DOHH2 (cell line): ENCODE measurements around the gene BZW1.

ENCODE experiments used
- H3F3A ChIP-seq: fragments of 200-600 bp; sonication (generic), shearing (Covaris generic); 2 replicates; pipeline ENCODE4 v1.6.0; 2016; ENCODE audit warnings: antibody characterized with exemption, mild to moderate bottlenecking; ENCODE audit not compliant: control insufficient read depth, insufficient read depth
- H3K27ac ChIP-seq: fragments of 200-600 bp; sonication (generic); 2 replicates; pipeline ENCODE4 v1.5.1; 2014; ENCODE audit warnings: low read depth, mild to moderate bottlenecking, low read length, moderate library complexity
- H3K27me3 ChIP-seq: fragments of 200-600 bp; sonication (generic); 2 replicates; pipeline ENCODE4 v1.6.1; 2014; ENCODE audit warnings: mild to moderate bottlenecking, low read length, mixed read lengths; ENCODE audit not compliant: control insufficient read depth
- H3K36me3 ChIP-seq: fragments of 200-600 bp; sonication (generic); 2 replicates; pipeline ENCODE4 v1.6.1; 2014; ENCODE audit warnings: mild to moderate bottlenecking, low read length, moderate library complexity, mixed read lengths; ENCODE audit not compliant: control insufficient read depth
- H3K4me1 ChIP-seq: fragments of 200-600 bp; sonication (generic); 2 replicates; pipeline ENCODE4 v1.6.1; 2014; ENCODE audit warnings: mild to moderate bottlenecking, low read length, mixed read lengths; ENCODE audit not compliant: control insufficient read depth
- H3K4me2 ChIP-seq: fragments of 200-600 bp; sonication (generic); 2 replicates; pipeline ENCODE4 v1.6.0; 2014; ENCODE audit warnings: mild to moderate bottlenecking, low read length, moderate library complexity
- H3K4me3 ChIP-seq: fragments of 200-600 bp; sonication (generic); 2 replicates; pipeline ENCODE4 v1.5.1; 2014; ENCODE audit warnings: mild to moderate bottlenecking, low read length, mixed read lengths
- H3K79me2 ChIP-seq: fragments of 200-600 bp; sonication (generic); 2 replicates; pipeline ENCODE4 v1.6.1; 2014; ENCODE audit warnings: mild to moderate bottlenecking, low read length, mixed read lengths; ENCODE audit not compliant: control insufficient read depth
- H3K9me2 ChIP-seq: fragments of 200-600 bp; sonication (generic); replicated peaks from 2 replicates; pipeline ENCODE4 v1.6.1; 2014; ENCODE audit warnings: mild to moderate bottlenecking, low read length, mixed read lengths; ENCODE audit not compliant: control insufficient read depth
- H3K9me3 ChIP-seq: fragments of 200-600 bp; sonication (generic); 2 replicates; pipeline ENCODE4 v1.6.1; 2014; ENCODE audit warnings: antibody characterized with exemption, low read length, mixed read lengths; ENCODE audit not compliant: control insufficient read depth, insufficient read depth
- H4K20me1 ChIP-seq: fragments of 200-600 bp; sonication (generic); 2 replicates; pipeline ENCODE4 v1.6.0; 2014; ENCODE audit warnings: low read depth, mild to moderate bottlenecking, antibody characterized with exemption, low read length, moderate library complexity; ENCODE audit not compliant: control insufficient read depth, insufficient read depth
- EZH2phosphoT487 ChIP-seq: fragments of 200-600 bp; sonication (generic); IDR thresholded peaks from 2 replicates; pipeline ENCODE4 v1.6.1; 2017; ENCODE audit warnings: borderline replicate concordance, mild to moderate bottlenecking, antibody characterized with exemption, low read length, moderate library complexity, mixed read lengths
- TF ChIP-seq, protein P1 (sequence below): fragments of 200-600 bp; sonication (generic); IDR thresholded peaks from one replicate; pipeline ENCODE4 v1.5.1; 2014; ENCODE audit warnings: antibody characterized with exemption, mild to moderate bottlenecking, low read depth, low read length; ENCODE audit not compliant: poor library complexity, severe bottlenecking

Gene BZW1

DNA sequence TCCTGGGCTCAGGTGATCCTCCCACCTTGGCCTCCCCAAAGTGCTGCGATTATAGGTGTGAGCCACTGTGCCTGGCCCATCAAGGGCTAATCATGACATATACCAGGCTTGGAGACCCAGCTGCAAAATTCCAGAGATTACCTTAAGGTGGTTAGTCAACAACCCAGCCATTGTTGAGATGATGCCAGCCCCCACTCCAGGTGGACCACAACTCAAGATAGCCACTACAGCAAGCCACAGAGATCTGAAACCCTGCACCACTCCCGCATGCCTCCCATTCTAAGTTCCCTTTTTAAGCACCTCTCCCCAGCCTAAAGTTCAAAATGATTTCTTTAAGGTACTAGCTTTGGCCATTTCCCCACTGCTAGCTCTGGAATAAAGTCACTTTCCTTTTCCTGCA is 57.3 kb downstream of the BZW1 start:
- peak overlapping the region; percentile 12 for H3K4me2 ChIP-seq
- H3F3A ChIP-seq = peaks cover 8% of the 10 kb centered on the region; the same call in 1 of the 2 replicates
- H4K20me1 ChIP-seq = no peaks in the 10 kb centered on the region
- TF ChIP-seq, protein P1, sequence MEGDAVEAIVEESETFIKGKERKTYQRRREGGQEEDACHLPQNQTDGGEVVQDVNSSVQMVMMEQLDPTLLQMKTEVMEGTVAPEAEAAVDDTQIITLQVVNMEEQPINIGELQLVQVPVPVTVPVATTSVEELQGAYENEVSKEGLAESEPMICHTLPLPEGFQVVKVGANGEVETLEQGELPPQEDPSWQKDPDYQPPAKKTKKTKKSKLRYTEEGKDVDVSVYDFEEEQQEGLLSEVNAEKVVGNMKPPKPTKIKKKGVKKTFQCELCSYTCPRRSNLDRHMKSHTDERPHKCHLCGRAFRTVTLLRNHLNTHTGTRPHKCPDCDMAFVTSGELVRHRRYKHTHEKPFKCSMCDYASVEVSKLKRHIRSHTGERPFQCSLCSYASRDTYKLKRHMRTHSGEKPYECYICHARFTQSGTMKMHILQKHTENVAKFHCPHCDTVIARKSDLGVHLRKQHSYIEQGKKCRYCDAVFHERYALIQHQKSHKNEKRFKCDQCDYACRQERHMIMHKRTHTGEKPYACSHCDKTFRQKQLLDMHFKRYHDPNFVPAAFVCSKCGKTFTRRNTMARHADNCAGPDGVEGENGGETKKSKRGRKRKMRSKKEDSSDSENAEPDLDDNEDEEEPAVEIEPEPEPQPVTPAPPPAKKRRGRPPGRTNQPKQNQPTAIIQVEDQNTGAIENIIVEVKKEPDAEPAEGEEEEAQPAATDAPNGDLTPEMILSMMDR = no peak
- no peak for TF ChIP-seq EZH2phosphoT487
- H3K27ac ChIP-seq = no peak overlapping the region
- H3K9me2 ChIP-seq = no peaks in the 10 kb centered on the region
- H3K4me1 ChIP-seq = peaks cover 22% of the 10 kb centered on the region
- peaks cover 21% of the 10 kb centered on the region for H3K36me3 ChIP-seq
- no peaks in the 10 kb centered on the region for H3K9me3 ChIP-seq
- peaks cover 5% of the 10 kb centered on the region for H3K79me2 ChIP-seq
- H3K27me3 ChIP-seq = no peaks in the 10 kb centered on the region
- no peak overlapping the region for H3K4me3 ChIP-seq

DNA sequence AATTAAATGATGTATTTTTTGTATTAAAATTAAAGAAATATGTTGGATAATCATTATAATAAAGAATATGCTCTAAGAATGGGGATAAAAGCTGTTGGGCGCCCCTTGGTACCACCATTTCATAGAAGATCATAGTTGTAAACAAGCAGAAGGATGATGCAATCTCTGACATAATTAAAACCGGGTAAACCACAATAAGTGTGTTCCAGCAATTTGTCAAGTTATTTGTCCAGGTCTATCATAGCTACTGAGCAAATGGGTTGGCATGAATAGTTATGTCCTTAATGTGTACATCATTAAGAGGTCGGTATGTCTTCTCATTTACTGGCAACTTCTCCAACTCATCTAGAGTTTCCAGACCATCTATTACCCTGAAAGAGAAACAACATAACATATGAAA is 59.4 kb downstream of the BZW1 start:
- peaks cover 14% of the 10 kb centered on the region for H3K4me1 ChIP-seq
- H3K4me3 ChIP-seq = no peak overlapping the region
- peaks cover 35% of the 10 kb centered on the region for H3K36me3 ChIP-seq
- no peaks in the 10 kb centered on the region for H3K27me3 ChIP-seq
- no peaks in the 10 kb centered on the region for H3K9me2 ChIP-seq
- H4K20me1 ChIP-seq = no peaks in the 10 kb centered on the region
- H3K27ac ChIP-seq = no peak overlapping the region
- H3K79me2 ChIP-seq = no peaks in the 10 kb centered on the region
- peaks cover 8% of the 10 kb centered on the region; the same call in 1 of the 2 replicates for H3F3A ChIP-seq
- TF ChIP-seq EZH2phosphoT487 = no peak
- TF ChIP-seq, protein P1 = no peak
- H3K9me3 ChIP-seq = no peaks in the 10 kb centered on the region
- no peak overlapping the region for H3K4me2 ChIP-seq

DNA sequence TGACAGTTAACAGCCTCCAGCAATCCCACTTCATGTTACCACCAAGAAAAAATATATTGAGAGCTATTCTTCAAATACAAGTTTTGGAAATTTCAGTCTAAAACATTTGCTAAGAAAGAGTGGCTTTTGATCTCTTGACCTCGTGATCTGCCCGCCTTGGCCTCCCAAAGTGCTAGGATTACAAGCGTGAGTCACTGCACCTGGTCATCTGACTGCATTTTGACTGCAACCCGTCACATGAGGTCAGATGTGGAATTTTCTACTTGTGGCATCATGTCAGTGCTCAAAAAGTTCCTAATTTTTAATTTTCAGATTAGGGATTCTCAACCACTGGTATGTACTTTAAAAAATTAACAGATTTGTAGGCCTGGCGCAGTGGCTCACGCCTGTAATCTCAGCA is 61.9 kb downstream of the BZW1 start:
- Histone ChIP-seq H3K27ac (no peak overlapping the region), H3F3A (peaks cover 3% of the 10 kb centered on the region; the same call in 1 of the 2 replicates), H3K4me2 (no peak overlapping the region), H3K36me3 (peaks cover 51% of the 10 kb centered on the region), H3K4me1 (peaks cover 8% of the 10 kb centered on the region), H3K9me2 (no peaks in the 10 kb centered on the region), H3K4me3 (no peak overlapping the region), H3K27me3 (no peaks in the 10 kb centered on the region), H4K20me1 (no peaks in the 10 kb centered on the region), H3K9me3 (no peaks in the 10 kb centered on the region), H3K79me2 (no peaks in the 10 kb centered on the region)
- TF ChIP-seq, protein P1 = no peak
- no peak for TF ChIP-seq EZH2phosphoT487
